ENCODE data around the gene CARHSP1.

Gene CARHSP1

GRCh38 chr16:8863594-8864424, 5.0 kb downstream of the CARHSP1 start (continued):
- TF ChIP-seq ZNF138 (tag by site-specific recombination; IDR thresholded peaks at IDR 0.05; ENCODE audit: borderline replicate concordance) (no peak), ZNF777 (tag by site-specific recombination; IDR thresholded peaks at IDR 0.05; ENCODE audit: borderline replicate concordance) (no peak), ZBTB20 (tag by site-specific recombination; IDR thresholded peaks at IDR 0.05) (0 out of 2 replicates have a peak, but pooled peaks have one; percentile 11), ZNF366 (tag by site-specific recombination; conservative IDR thresholded peaks at IDR 0.05) (no peak), ZNF266 (tag by site-specific recombination; IDR thresholded peaks at IDR 0.05; ENCODE audit: low read depth) (no peak)

- Histone ChIP-seq H3K27ac (ENCODE audit: extremely low read depth, low read depth, low read length) (no peak overlapping the region), H3K9me3 (ENCODE audit: control insufficient read depth, insufficient read depth, low read depth, low read length) (no peaks in the 10 kb centered on the region), H3K4me1 (ENCODE audit: control insufficient read depth, insufficient read depth, low read length) (peaks cover 8% of the 10 kb centered on the region), H3K36me3 (ENCODE audit: control insufficient read depth in 2 of 2, insufficient read depth in 1 of 2, low read length in 2 of 2) (peaks cover 0 to 36% of the 10 kb centered on the region in 2 experiments; a peak in 2 of 3 replicates), H3K4me3 (ENCODE audit: low read depth, low read length) (no peak overlapping the region)
- CTCF ChIA-PET: interaction anchor here (1.2 to 4.2 kb wide), 2 partner anchors 11 to 17 kb away, joined by 6 to 28 read pairs; no protein-coding TSS in a partner anchor
- POLR2A ChIA-PET: interaction anchor here (1.0 kb wide), 1 partner anchor 8 kb away, joined by 3 read pairs; no protein-coding TSS in a partner anchor
- TF ChIP-seq ZNF513 (tag by site-specific recombination; IDR thresholded peaks at IDR 0.05): peak; percentile 84
- TF ChIP-seq ZBTB8A (tag by site-specific recombination; IDR thresholded peaks at IDR 0.05): peak; percentile 74
- TF ChIP-seq ZNF623 (tag by site-specific recombination; IDR thresholded peaks at IDR 0.05): peak; percentile 94
- no peak for TF ChIP-seq ZNF2 (tag by site-specific recombination; IDR thresholded peaks at IDR 0.05)
- TF ChIP-seq ZBTB11 (tag by site-specific recombination; conservative IDR thresholded peaks at IDR 0.05; ENCODE audit: low read depth): no peak
- no peak for TF ChIP-seq ZNF76 (tag by site-specific recombination; IDR thresholded peaks at IDR 0.05; ENCODE audit: borderline replicate concordance, low read depth)
- no peak for TF ChIP-seq ZNF423 (tag by site-specific recombination; IDR thresholded peaks at IDR 0.05)
- peak; percentile 85 for TF ChIP-seq ZNF341 (tag by site-specific recombination; IDR thresholded peaks at IDR 0.05; ENCODE audit: low read depth)
Observed at GRCh38 chr16:8862309-8863130, 6.3 kb downstream of the CARHSP1 start.

GRCh38 chr16:8861563-8862308, 7.1 kb downstream of the CARHSP1 start:
- H3K36me3 ChIP-seq (ENCODE audit: control insufficient read depth in 2 of 2, insufficient read depth in 1 of 2, low read length in 2 of 2): peaks cover 0 to 39% of the 10 kb centered on the region in 2 experiments; a peak in 2 of 3 replicates
- TF ChIP-seq ZFP69B (tag by site-specific recombination; IDR thresholded peaks at IDR 0.05) (no peak), ZBTB10 (tag by site-specific recombination; IDR thresholded peaks at IDR 0.05) (no peak), ZNF362 (tag by site-specific recombination; IDR thresholded peaks at IDR 0.05) (peak; percentile 60; the same call in 1 of the 2 replicates), ZNF629 (tag by site-specific recombination; IDR thresholded peaks at IDR 0.05) (no peak), ZNF645 (tag by site-specific recombination; IDR thresholded peaks at IDR 0.05) (no peak), MEIS1 (CRISPR knock-in tag; IDR thresholded peaks at IDR 0.05; ENCODE audit: borderline replicate concordance) (no peak)

More at GRCh38 chr16:8861563-8862308, 7.1 kb downstream of the CARHSP1 start:
- Histone ChIP-seq H3K27ac (ENCODE audit: extremely low read depth, low read depth, low read length) (no peak overlapping the region), H3K4me1 (ENCODE audit: control insufficient read depth, insufficient read depth, low read length) (peaks cover 8% of the 10 kb centered on the region), H3K9me3 (ENCODE audit: control insufficient read depth, insufficient read depth, low read depth, low read length) (no peaks in the 10 kb centered on the region), H3K4me3 (ENCODE audit: low read depth, low read length) (no peak overlapping the region)
- CTCF ChIA-PET: interaction anchor here (0.6 to 4.2 kb wide), 4 partner anchors 12 to 632 kb away, joined by 3 to 28 read pairs (median 6); no protein-coding TSS in a partner anchor
- POLR2A ChIA-PET: no interaction called here
